Measurements from ENCODE around the gene APBB2.
"Not testable (repeated sequence)": the region's sequence is repeated elsewhere in the genome, so short reads cannot be mapped to it uniquely, and the experiment has no call there.

APBB2 gene

GRCh38 chr4:41006141-41006540 is 208.2 kb downstream of the APBB2 start:
- DNase-seq = no peak

GRCh38 chr4:41002309-41002708 is 212.0 kb downstream of the APBB2 start:
- no peak for DNase-seq

DNA sequence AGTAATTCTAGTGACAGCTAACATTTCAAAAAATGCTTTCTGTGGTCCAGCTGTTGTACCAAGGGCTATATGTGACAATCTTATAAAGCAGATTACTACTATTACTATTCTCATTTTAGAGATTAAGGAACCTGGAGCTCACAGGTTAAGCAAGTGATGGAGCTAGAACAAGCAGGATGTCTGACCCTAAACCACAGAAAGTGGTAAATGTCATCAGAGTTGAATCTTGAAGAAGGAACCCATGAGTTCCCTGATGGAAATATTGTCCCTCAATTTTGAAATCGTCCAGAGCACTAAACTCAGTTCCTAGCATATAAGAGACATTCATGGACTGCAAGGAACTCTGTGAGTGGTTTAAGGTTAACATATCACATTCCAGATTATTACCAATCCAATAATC is 214.0 kb downstream of the APBB2 start:
- DNase-seq = no peak

- no peak for DNase-seq
These were observed 215.5 kb downstream of the APBB2 start for GRCh38 chr4:40998675-40999358.

- DNase-seq = no peak
These were observed 218.5 kb downstream of the APBB2 start for GRCh38 chr4:40995850-40996249.

- not testable (repeated sequence) for DNase-seq
These were observed 220.0 kb downstream of the APBB2 start for GRCh38 chr4:40994321-40994720.

- DNase-seq = not testable (repeated sequence)
These were observed 221.0 kb downstream of the APBB2 start for GRCh38 chr4:40993296-40993693.

DNA sequence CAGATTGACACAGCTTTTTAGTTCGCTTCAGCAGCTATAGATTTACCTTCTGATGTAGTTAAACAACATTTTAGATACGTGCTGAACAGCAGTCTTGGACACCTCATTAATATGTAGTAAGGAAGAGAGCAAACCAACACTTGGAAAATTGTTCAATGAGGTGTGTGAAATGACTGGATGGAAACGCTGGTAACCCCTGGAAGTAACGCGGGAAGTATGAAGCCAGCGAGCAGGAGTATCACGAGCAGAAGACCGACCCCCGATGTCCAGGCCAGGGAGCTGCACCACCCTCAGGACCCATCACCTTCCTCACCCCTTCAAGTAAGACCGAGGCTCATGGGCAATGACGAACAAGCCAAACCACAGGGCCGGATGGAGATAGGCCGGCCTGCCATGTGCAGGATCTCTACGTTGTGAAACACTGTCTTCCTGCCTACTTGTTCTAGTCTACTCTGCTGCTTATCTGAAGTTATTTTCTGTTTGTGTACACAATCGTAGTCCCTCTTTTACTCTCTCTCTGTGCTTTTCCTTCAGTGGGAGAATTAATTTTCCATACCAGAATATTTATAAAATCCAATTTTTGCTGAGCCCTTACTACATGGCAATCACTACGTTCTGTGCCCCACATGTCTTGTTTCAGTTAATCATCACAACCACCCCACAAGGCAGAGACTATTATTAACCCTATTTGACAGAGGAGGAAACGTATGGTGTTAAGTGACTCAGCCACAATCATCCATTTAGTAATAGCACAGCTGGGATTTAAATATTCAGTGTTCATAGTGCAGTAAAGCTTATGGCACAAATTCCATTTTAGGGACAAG is 221.7 kb downstream of the APBB2 start:
- no peak for DNase-seq

DNA sequence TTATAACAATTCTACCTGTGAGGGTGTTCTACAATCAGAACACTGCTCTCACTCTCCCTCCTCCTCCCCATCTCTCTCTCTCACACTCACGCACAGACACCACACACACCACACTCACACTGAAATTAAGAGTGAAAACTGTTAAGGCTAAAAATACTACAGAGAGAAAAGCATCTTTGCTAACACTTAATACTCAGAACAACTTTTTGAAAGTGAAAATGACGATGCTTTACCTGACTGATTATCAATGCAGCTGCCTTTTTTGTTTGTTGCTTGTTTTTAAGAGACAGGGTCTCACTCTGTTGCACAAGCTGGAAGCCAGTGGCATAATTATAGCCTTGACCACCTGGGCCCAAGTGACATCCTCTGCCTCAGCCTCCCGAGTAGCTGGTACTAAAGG is 222.4 kb downstream of the APBB2 start:
- no peak for DNase-seq

DNA sequence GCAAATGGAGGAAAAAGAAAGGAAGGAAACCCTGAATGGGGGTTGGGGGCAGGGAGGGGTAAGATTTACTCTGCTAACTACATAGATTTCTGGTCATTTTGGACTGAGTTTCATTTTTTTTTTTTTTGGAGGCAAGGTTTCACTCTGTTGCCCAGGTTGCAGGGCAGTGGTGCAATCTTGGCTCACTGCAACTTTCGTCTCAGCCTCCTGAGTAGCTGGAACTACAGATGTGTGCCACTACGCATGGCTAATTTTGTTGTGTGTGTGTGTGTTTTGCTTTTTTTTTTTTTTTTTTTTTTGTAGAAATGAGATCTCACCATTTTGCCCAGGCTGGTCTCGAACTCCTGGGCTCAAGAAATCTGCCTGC is 223.5 kb downstream of the APBB2 start:
- DNase-seq = no peak

DNA sequence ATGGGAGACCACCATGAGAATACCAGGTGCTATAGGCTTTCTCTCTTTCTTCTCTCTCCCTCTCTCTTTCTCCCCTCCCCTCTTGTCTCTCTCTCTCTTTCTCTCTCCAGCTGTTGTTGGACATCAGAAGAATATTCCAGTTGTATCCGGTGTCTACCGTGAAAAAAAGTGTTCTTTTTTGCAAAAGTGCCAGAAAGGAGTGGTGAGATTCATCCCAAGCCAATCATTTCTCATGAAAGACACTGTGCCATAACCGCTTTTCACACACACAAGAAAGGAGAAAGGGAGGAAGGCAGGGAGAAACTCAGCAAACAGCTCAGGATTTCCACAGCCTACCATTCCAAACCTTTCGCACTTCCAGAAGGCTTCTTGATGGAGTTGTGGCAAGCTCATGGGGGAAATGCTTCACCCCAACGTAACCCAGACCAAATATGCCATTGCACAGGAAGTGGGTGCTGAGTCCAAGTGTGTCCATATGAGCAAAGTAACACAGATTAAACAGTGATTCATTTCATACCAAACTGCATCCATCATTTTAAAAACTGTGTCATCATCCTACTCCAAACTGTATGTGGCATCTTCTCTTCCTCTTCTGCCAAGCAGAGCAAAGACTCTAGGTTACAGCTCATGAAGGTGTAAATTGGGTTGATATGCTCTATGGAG is 224.0 kb downstream of the APBB2 start:
- DNase-seq = no peak

GRCh38 chr4:40987151-40987550 is 227.2 kb downstream of the APBB2 start:
- no peak for DNase-seq

- no peak for DNase-seq
These were observed 228.0 kb downstream of the APBB2 start for GRCh38 chr4:40986375-40986774.

DNA sequence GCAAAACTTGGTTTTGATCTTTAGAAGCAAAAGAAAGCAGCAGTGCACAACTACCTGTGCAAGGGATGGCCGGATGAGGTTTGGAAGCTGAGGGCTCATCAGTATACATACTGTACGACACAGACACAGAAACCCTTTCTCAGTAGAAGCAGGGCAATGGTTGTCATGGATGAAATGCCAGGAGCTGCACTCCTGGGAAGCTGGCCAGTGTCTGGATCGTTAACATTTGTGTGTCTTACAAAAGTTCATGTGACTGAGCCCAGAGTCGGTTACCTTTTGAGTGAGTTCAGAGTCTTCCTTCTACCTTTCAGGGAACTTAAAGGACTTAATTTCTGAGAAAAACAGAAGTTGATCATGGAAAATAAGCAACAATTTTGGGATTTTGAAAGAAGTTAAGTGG is 230.3 kb downstream of the APBB2 start:
- DNase-seq = no peak

GRCh38 chr4:40980318-40980883 is 233.9 kb downstream of the APBB2 start:
- DNase-seq = no peak

- DNase-seq = no peak
These were observed 235.8 kb downstream of the APBB2 start for GRCh38 chr4:40978548-40978947.

DNA sequence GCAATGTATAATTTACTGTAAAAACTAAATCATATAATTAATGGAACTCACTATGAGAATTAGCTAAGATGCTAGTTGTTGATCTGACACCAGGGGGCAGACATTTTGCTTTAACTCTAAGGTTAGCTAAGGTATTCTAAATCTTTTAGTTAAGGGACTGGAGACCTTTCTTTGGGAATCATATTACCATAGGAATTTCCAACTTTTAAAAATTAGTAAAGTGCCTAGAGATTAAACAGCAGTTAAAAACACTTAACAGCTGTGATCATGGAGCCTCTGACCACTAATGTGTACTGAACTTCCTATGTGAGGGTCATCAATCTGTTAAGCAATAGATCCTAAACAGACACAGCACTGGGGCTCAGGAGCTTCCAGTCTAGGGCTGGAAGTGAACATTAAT is 238.0 kb downstream of the APBB2 start:
- no peak for DNase-seq

DNA sequence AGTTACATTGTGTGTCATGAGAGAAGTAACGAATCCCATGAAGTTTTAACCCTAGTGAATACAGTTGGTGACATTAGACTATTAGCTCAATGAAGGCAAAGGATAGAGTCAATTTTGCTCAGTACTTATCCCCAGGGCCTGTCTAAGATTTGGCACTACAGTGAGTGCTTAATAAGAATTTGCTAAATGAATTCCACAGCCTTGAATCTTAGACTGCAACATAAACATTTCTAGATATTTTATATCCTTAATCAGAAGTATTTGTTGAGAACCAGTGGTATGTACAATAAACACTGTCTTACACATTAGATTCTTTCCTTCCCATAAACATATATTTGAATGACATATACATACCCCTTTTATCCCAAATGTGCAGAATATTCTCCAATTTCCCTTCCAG is 241.6 kb downstream of the APBB2 start:
- no peak for DNase-seq

DNA sequence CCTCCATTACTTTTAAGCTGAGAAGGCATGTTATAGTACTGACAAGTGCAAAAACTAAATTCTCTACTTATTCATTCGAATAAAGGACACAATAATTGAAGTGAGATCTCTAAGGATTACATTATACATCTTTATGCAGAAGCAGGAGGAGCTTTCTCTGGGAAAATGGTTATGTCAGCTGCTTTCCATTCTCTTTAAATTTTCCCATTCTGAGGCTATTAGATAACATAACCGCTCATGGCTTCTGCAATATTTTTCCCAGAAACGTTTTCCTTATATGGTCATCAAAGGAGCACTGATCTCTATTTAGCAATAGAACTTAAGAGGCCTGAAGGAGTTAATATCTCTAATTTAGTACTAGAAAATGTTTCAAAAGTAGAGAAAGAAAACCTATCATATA is 243.0 kb downstream of the APBB2 start:
- DNase-seq = no peak

DNA sequence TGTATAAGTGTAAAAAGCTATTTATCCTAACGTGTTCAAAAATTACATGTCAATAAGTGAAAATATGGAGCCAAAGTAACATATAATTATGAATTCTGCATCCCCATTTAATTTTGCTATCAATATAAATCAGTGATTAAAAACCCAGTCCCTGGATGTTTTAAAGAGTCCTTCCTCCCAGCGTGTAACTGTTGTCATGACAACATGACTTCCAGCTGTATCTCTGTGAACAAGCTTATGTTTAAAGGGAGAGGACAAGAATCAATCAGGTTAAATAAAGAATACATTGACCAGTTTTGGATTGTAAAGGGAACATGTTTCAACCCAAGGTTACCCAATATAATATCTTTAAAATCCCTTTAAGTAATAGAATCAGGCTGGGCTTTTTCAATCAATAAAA is 244.8 kb downstream of the APBB2 start:
- DNase-seq = no peak

DNA sequence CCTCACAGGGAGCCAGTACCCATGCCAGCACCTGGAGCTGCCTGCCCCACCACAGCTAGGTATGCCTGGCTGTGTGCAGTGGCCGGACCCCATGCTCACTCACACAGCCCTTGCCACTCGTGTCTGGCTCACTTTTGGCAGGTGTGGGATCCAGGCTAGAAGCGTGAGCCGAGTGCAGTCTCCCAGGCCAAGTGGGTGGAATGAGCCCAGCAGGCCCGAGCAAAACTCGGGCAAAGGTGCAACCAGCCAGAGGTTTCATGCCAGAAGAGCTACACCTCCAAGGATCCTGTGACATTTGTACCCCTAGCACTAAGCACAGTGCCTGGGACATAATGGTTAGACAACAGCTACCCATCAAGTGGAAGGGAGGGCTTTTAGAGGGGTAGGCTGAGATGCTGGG is 246.8 kb downstream of the APBB2 start:
- DNase-seq = no peak

GRCh38 chr4:40966091-40966490 is 248.3 kb downstream of the APBB2 start:
- no peak for DNase-seq

GRCh38 chr4:40963897-40964478 is 250.4 kb downstream of the APBB2 start:
- no peak for DNase-seq

Measured in SHP77 (cell line).